Measurements from ENCODE around the gene NSF.

Gene NSF

DNA sequence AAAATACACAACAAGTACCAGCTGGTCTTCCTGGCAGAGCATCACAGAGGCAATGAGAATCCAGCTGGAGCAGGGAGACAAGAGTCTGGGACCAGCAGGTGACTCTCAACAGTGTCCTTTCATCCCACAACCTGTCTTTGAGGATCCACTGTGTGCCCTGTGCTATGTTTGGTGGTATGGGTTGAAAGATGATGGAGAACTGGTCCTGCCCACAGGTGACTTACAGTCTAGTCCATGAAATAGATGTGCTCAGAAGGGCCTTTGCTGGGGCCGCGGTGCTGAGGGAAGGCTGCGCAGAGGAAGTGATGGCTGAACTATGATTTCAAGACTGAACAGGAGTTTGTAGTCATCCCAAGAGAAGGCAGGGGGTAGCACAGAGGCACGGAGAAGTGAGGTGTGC is 210.1 kb downstream of the NSF start:
- TF ChIP-seq PPARA (CRISPR knock-in tag; IDR thresholded peaks at IDR 0.05; ENCODE audit: borderline replicate concordance) = no peak
- no peak for TF ChIP-seq BACH2 (CRISPR knock-in tag; IDR thresholded peaks at IDR 0.05; ENCODE audit: borderline replicate concordance)
- no peak for TF ChIP-seq ARNTL (CRISPR knock-in tag; IDR thresholded peaks at IDR 0.05; ENCODE audit: borderline replicate concordance, low read depth)
- TF ChIP-seq, protein P1, sequence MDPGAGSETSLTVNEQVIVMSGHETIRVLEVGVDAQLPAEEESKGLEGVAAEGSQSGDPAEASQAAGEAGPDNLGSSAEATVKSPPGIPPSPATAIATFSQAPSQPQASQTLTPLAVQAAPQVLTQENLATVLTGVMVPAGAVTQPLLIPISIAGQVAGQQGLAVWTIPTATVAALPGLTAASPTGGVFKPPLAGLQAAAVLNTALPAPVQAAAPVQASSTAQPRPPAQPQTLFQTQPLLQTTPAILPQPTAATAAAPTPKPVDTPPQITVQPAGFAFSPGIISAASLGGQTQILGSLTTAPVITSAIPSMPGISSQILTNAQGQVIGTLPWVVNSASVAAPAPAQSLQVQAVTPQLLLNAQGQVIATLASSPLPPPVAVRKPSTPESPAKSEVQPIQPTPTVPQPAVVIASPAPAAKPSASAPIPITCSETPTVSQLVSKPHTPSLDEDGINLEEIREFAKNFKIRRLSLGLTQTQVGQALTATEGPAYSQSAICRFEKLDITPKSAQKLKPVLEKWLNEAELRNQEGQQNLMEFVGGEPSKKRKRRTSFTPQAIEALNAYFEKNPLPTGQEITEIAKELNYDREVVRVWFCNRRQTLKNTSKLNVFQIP (CRISPR knock-in tag; IDR thresholded peaks at IDR 0.05; ENCODE audit: borderline replicate concordance, low read depth) = no peak
- no peak for TF ChIP-seq TOX (CRISPR knock-in tag; IDR thresholded peaks at IDR 0.05; ENCODE audit: borderline replicate concordance)
- TF ChIP-seq, protein P2, sequence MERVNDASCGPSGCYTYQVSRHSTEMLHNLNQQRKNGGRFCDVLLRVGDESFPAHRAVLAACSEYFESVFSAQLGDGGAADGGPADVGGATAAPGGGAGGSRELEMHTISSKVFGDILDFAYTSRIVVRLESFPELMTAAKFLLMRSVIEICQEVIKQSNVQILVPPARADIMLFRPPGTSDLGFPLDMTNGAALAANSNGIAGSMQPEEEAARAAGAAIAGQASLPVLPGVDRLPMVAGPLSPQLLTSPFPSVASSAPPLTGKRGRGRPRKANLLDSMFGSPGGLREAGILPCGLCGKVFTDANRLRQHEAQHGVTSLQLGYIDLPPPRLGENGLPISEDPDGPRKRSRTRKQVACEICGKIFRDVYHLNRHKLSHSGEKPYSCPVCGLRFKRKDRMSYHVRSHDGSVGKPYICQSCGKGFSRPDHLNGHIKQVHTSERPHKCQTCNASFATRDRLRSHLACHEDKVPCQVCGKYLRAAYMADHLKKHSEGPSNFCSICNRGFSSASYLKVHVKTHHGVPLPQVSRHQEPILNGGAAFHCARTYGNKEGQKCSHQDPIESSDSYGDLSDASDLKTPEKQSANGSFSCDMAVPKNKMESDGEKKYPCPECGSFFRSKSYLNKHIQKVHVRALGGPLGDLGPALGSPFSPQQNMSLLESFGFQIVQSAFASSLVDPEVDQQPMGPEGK (CRISPR knock-in tag; IDR thresholded peaks at IDR 0.05; ENCODE audit: borderline replicate concordance) = no peak
- ATAC-seq = no peak

DNA sequence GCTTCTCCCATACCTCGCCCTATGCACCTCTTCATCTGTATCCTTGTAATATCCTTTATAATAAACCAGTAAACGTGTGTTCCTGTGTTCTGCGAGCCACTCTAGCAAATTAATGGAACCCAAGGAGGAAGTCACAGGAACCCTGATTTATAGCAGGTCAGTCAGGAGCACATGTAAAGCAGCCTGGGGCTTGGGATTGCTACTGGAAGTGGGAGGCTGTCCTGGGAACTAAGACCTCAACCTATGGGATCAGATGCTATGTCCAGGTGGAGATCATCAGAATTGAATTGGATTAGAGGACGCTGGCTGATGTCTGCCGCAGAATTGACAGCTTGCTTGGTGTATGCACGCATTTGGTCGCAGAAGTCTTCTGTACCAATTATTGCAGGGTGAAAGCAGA is 212.3 kb downstream of the NSF start:
- TF ChIP-seq ISL1 (CRISPR knock-in tag; IDR thresholded peaks at IDR 0.05) = no peak
- no peak for TF ChIP-seq ZFP3 (CRISPR knock-in tag; IDR thresholded peaks at IDR 0.05)
- TF ChIP-seq ARNTL (CRISPR knock-in tag; IDR thresholded peaks at IDR 0.05; ENCODE audit: borderline replicate concordance, low read depth) = no peak
- no peak for ATAC-seq

DNA sequence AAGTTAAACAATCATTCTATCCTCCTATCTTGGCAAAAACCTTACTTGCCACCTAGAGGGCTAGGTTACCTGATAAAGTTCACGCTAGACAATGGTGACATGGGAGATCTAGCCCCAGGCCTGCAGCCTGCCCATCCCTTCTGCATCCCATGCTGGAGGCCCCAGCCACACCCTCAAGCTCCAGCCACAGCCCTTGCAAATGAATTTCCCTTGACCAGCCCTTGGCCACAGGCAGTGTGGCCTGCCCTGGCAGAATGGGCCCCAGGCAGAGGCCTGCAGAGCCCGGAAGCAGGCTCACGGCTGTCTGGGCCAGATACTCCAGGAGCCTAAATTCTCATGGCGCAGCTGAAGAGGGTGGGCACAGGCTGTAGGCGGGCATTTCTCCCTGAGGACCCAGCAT is 213.1 kb downstream of the NSF start:
- ATAC-seq = no peak
- TF ChIP-seq, protein P3, sequence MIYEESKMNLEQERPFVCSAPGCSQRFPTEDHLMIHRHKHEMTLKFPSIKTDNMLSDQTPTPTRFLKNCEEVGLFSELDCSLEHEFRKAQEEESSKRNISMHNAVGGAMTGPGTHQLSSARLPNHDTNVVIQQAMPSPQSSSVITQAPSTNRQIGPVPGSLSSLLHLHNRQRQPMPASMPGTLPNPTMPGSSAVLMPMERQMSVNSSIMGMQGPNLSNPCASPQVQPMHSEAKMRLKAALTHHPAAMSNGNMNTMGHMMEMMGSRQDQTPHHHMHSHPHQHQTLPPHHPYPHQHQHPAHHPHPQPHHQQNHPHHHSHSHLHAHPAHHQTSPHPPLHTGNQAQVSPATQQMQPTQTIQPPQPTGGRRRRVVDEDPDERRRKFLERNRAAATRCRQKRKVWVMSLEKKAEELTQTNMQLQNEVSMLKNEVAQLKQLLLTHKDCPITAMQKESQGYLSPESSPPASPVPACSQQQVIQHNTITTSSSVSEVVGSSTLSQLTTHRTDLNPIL (CRISPR knock-in tag; IDR thresholded peaks at IDR 0.05; ENCODE audit: low read depth) = no peak
- no peak for TF ChIP-seq GLIS3 (CRISPR knock-in tag; IDR thresholded peaks at IDR 0.05)
- TF ChIP-seq, protein P4, sequence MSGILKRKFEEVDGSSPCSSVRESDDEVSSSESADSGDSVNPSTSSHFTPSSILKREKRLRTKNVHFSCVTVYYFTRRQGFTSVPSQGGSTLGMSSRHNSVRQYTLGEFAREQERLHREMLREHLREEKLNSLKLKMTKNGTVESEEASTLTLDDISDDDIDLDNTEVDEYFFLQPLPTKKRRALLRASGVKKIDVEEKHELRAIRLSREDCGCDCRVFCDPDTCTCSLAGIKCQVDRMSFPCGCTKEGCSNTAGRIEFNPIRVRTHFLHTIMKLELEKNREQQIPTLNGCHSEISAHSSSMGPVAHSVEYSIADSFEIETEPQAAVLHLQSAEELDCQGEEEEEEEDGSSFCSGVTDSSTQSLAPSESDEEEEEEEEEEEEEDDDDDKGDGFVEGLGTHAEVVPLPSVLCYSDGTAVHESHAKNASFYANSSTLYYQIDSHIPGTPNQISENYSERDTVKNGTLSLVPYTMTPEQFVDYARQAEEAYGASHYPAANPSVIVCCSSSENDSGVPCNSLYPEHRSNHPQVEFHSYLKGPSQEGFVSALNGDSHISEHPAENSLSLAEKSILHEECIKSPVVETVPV (CRISPR knock-in tag; IDR thresholded peaks at IDR 0.05) = no peak
- TF ChIP-seq, protein P5, sequence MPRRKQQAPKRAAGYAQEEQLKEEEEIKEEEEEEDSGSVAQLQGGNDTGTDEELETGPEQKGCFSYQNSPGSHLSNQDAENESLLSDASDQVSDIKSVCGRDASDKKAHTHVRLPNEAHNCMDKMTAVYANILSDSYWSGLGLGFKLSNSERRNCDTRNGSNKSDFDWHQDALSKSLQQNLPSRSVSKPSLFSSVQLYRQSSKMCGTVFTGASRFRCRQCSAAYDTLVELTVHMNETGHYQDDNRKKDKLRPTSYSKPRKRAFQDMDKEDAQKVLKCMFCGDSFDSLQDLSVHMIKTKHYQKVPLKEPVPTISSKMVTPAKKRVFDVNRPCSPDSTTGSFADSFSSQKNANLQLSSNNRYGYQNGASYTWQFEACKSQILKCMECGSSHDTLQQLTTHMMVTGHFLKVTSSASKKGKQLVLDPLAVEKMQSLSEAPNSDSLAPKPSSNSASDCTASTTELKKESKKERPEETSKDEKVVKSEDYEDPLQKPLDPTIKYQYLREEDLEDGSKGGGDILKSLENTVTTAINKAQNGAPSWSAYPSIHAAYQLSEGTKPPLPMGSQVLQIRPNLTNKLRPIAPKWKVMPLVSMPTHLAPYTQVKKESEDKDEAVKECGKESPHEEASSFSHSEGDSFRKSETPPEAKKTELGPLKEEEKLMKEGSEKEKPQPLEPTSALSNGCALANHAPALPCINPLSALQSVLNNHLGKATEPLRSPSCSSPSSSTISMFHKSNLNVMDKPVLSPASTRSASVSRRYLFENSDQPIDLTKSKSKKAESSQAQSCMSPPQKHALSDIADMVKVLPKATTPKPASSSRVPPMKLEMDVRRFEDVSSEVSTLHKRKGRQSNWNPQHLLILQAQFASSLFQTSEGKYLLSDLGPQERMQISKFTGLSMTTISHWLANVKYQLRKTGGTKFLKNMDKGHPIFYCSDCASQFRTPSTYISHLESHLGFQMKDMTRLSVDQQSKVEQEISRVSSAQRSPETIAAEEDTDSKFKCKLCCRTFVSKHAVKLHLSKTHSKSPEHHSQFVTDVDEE (CRISPR knock-in tag; IDR thresholded peaks at IDR 0.05) = no peak
- no peak for TF ChIP-seq RARB (CRISPR knock-in tag; IDR thresholded peaks at IDR 0.05)
- no peak for TF ChIP-seq ZFP3 (CRISPR knock-in tag; IDR thresholded peaks at IDR 0.05)
- TF ChIP-seq ZC3H10 (CRISPR knock-in tag; IDR thresholded peaks at IDR 0.05) = no peak
- TF ChIP-seq TOX (CRISPR knock-in tag; IDR thresholded peaks at IDR 0.05; ENCODE audit: borderline replicate concordance) = no peak
- TF ChIP-seq, protein P2 (CRISPR knock-in tag; IDR thresholded peaks at IDR 0.05; ENCODE audit: borderline replicate concordance) = no peak
- no peak for TF ChIP-seq SNAI2 (CRISPR knock-in tag; IDR thresholded peaks at IDR 0.05)

DNA sequence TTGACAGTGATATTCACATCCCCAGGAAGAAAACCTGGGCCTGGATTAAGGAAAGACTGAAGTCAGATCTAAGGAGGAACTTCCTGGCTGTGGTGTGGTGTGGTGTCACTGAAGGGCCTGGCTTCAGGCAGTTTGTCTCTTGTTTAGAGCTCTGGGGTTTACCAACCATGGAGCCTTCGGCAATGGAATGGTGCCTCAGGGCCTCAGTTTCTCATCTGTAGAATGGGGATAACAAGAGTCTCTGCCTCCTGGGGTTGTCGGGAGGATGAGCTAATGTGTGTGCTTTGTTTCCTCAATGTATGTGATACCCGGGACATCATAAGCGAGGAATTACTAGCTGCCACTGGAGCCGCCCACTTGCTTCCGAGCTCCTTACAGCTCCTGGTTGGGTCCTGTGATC is 215.3 kb downstream of the NSF start:
- no peak for ATAC-seq
- no peak for TF ChIP-seq RARB (CRISPR knock-in tag; IDR thresholded peaks at IDR 0.05)
- no peak for TF ChIP-seq ZNF70 (CRISPR knock-in tag; IDR thresholded peaks at IDR 0.05)
- TF ChIP-seq, protein P5 (CRISPR knock-in tag; IDR thresholded peaks at IDR 0.05) = no peak
- TF ChIP-seq ESRRG (CRISPR knock-in tag; IDR thresholded peaks at IDR 0.05) = no peak
- no peak for TF ChIP-seq ZFP30 (CRISPR knock-in tag; IDR thresholded peaks at IDR 0.05)
- TF ChIP-seq, protein P1 (CRISPR knock-in tag; IDR thresholded peaks at IDR 0.05; ENCODE audit: borderline replicate concordance, low read depth) = no peak
- no peak for TF ChIP-seq GLIS3 (CRISPR knock-in tag; IDR thresholded peaks at IDR 0.05)
- TF ChIP-seq BACH2 (CRISPR knock-in tag; IDR thresholded peaks at IDR 0.05; ENCODE audit: borderline replicate concordance) = no peak
- no peak for TF ChIP-seq ISL1 (CRISPR knock-in tag; IDR thresholded peaks at IDR 0.05)
